HG02943 (cell line): ENCODE results near the gene GRHL1.
A peak's percentile ranks its signal among the peaks of the same experiment; 100 is the strongest.

Source experiments
- ATAC-seq: cut with Tn5 transposase; IDR thresholded peaks from one replicate; pipeline ENCODE4 v1.9.1; 2021; ENCODE audit warnings: mild to moderate bottlenecking, low read depth, moderate library complexity; ENCODE audit not compliant: unreplicated experiment

Gene GRHL1

GRCh38 chr2:10036095-10036884, 84.8 kb downstream of the GRHL1 start:
- ATAC-seq: no peak

GRCh38 chr2:10038123-10038522, 86.6 kb downstream of the GRHL1 start:
- ATAC-seq: no peak

DNA sequence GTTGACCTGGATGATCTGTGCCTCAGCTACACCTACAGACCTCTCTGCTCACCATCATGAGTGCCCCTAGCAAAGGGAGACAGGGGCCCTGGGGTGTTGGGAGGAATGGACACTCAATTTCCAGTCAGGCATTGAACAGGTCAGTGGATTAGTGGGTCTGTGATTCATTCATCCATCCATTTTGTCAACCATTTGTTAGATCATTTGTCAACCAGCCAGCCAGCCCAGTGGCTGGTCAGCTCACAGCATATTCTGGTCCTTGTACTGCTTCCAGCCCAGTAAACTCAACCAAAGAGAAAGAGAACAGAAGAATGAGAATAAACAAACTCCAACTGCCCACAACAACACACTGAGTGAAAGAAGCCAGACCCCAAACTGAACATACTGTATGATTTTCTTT, 87.2 kb downstream of the GRHL1 start:
- no peak for ATAC-seq

- no peak for ATAC-seq
Observed at GRCh38 chr2:10039658-10040410, 88.3 kb downstream of the GRHL1 start.

DNA sequence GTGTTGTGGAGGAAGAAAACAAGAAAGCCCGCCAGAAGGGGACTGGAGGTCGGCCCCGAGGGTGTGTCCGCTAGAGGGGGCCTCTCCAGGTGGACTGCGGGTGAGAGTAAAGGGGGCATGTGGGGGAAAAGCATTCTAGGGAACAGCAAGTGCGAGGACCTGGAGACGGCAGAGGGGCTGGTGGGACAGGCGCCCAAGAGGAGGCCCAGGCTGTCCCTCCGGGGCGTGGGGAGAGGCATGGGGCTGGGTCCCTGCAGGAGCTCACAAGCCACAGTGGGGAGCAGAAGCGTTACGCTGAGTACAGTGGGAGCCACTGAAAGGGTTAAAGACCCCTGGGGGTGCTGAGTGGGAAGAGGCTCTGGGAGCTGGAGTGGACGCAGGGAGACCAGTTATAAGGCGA, 90.2 kb downstream of the GRHL1 start:
- no peak for ATAC-seq

- ATAC-seq: no peak
Observed at GRCh38 chr2:10042301-10043161, 91.0 kb downstream of the GRHL1 start.

DNA sequence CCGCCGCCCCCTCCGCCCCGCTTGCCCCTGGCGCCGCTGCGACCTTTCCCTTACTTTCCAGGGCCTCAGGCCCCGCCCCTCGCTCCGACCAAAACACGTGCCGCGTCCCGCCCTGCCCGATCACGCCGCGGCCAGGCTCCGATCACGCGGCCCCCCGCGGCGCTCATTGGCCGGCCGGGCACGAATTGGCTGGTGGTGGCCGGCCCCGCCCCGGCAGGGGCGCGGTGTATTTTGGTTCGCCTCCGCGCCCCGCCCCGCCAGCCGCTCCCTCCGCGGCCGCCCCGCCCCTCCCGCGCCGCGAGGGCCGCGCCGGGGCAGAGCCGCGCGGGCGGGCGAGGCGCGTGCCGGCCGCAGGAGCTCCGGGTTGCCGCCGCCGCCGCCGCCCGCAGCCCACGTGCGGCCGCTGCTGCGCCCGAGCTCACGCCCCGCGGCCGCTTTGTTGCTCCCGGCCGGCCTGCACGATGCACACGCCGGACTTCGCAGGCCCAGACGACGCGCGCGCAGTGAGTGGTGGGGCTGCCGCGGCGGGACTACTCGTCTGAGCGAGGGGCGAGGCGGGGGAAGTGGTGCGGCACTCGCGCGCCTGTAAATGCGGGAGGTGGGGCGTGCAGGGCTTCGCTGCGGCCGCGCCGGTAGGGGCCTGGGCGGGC, 91.9 kb downstream of the GRHL1 start, which contains the start of gene KLF11:
Gene KLF11, plus strand, starts transcription at position 295 of the 650 bp plus-strand sequence. Its CDS starts 167 bp downstream, at position 462.
- peak; percentile 65 for ATAC-seq

- peak; percentile 50 for ATAC-seq
Observed at GRCh38 chr2:10043906-10044601, 92.6 kb downstream of the GRHL1 start.

GRCh38 chr2:10045561-10046355, 94.3 kb downstream of the GRHL1 start:
- no peak for ATAC-seq

DNA sequence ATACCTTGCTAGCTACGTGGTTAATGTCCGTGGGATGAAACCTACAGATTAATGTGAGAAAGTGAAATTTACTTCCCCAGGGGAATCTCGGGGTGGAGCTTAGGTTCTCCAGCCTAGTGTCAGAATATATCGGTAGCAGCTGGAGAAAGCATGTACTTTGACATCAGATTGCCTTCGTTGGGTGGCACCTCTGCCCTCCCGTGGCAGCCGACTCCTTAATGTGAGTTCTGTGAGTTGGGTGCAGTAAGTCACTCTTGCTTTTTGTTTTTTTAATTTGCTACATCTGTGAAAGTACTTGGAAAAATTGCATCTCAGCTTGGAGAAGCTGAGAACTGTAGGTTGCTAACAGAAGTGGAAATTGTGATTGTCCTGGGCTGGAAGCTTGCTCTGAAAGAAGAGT, 95.4 kb downstream of the GRHL1 start:
- no peak for ATAC-seq

DNA sequence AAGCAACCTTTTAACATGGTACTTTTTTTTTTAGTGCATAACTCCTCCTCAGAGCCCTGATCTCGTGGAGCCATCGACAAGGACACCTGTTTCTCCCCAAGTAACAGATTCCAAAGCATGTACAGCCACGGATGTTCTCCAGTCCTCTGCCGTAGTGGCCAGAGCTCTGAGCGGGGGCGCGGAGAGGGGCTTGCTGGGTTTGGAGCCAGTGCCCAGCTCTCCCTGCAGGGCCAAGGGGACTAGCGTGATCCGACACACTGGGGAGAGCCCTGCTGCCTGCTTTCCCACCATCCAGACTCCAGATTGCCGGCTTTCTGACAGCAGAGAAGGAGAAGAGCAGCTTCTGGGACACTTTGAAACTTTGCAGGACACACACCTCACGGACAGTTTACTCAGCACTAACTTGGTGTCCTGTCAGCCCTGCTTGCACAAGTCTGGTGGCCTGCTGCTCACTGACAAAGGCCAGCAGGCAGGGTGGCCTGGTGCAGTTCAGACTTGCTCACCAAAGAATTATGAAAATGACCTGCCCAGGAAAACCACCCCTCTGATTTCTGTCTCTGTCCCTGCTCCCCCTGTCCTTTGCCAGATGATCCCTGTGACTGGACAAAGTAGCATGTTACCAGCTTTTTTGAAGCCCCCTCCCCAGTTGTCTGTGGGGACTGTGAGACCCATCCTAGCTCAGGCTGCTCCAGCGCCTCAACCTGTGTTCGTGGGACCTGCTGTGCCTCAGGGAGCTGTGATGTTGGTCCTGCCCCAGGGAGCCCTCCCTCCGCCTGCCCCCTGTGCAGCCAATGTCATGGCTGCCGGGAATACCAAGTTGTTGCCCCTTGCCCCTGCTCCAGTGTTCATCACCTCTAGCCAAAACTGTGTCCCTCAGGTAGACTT, 96.4 kb downstream of the GRHL1 start:
- ATAC-seq: no peak

DNA sequence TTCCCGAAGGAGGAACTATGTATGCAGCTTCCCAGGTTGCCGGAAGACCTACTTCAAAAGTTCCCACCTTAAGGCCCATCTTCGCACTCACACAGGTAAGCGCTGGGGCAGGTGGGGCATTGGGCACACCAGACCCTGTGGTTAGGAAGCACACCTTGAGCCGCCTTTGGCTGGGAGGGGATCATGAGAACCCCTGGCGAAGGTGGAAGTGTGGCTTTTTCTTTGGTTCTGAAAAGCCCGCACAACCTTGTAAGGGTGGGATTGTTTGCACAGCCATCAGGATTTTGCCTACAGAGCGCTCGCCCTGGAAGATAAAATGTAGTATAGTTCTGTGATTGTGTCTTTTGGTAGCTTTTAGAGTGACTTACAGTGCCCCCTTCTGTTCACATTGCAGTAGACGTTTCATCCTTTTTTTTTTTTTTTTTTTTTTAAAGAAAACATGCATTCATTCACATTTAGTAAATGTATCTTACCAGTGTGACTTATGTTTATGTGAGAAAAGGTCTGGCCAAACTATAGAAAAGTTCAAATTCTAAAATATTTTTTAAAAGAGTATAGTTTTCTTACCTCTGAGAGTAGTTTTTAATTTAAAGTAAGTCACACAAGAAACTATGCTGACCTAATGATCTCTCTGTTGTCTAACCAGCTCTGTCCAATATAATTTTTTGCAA, 97.1 kb downstream of the GRHL1 start:
- no peak for ATAC-seq
